ENCODE results near the gene UGT1A7. TPM values are rescaled to one million over a fixed set of nuclear protein-coding genes. Genes with fewer than 3 reads are reported as not detected.

The UGT1A7 gene
- total RNA-seq, 1 donor from 2014 or later, result not detected

GRCh38 chr2:233760043-233760442, 78.3 kb downstream of the UGT1A7 start, which contains the start of gene UGT1A1:
Gene UGT1A1, plus strand, starts transcription at chr2:233760270. Its CDS starts 18 bp downstream, at chr2:233760288.
- intact Hi-C loops (cut with micrococcal nuclease), result no loop called here

GRCh38 chr2:233761040-233761769, 79.5 kb downstream of the UGT1A7 start:
- intact Hi-C loops (cut with micrococcal nuclease), result no loop called here

- intact Hi-C loops (cut with micrococcal nuclease), result no loop called here
Observed at GRCh38 chr2:233764264-233764663, 82.6 kb downstream of the UGT1A7 start.

- intact Hi-C loops (cut with micrococcal nuclease), result no loop called here
Observed at GRCh38 chr2:233764761-233765160, 83.1 kb downstream of the UGT1A7 start.

- intact Hi-C loops (cut with micrococcal nuclease), result no loop called here
Observed at GRCh38 chr2:233766416-233766815, 84.7 kb downstream of the UGT1A7 start.

GRCh38 chr2:233768076-233768475, 86.4 kb downstream of the UGT1A7 start:
- intact Hi-C loops (cut with micrococcal nuclease), result no loop called here

GRCh38 chr2:233769260-233769659, 87.6 kb downstream of the UGT1A7 start:
- intact Hi-C loops (cut with micrococcal nuclease), result no loop called here

GRCh38 chr2:233772153-233772552, 90.5 kb downstream of the UGT1A7 start:
- intact Hi-C loops (cut with micrococcal nuclease), result no loop called here

- intact Hi-C loops (cut with micrococcal nuclease), result no loop called here
Observed at GRCh38 chr2:233772583-233772982, 90.9 kb downstream of the UGT1A7 start.

- intact Hi-C loops (cut with micrococcal nuclease), result no loop called here
Observed at GRCh38 chr2:233773854-233774253, 92.2 kb downstream of the UGT1A7 start.

GRCh38 chr2:233775414-233775813, 93.7 kb downstream of the UGT1A7 start:
- intact Hi-C loops (cut with micrococcal nuclease), result no loop called here

- intact Hi-C loops (cut with micrococcal nuclease), result no loop called here
Observed at GRCh38 chr2:233778030-233778429, 96.3 kb downstream of the UGT1A7 start, which contains the start of gene MROH2A. Gene MROH2A, plus strand, starts transcription at chr2:233778330. Its CDS starts 1,029 bp downstream, at chr2:233779359.

- intact Hi-C loops (cut with micrococcal nuclease), result no loop called here
Observed at GRCh38 chr2:233779722-233780121, 98.0 kb downstream of the UGT1A7 start.

- intact Hi-C loops (cut with micrococcal nuclease), result no loop called here
Observed at GRCh38 chr2:233780771-233781170, 99.1 kb downstream of the UGT1A7 start.

- intact Hi-C loops (cut with micrococcal nuclease), result no loop called here
Observed at GRCh38 chr2:233789554-233789953, 107.9 kb downstream of the UGT1A7 start.

- intact Hi-C loops (cut with micrococcal nuclease), result loop anchor here (10.0 kb wide), 1 partner anchor 1583 kb away; no protein-coding TSS in a partner anchor
Observed at GRCh38 chr2:233791151-233791882, 109.6 kb downstream of the UGT1A7 start.

- intact Hi-C loops (cut with micrococcal nuclease), result loop anchor here (10.0 kb wide), 1 partner anchor 1583 kb away; no protein-coding TSS in a partner anchor
Observed at GRCh38 chr2:233791883-233792329, 110.2 kb downstream of the UGT1A7 start.

GRCh38 chr2:233792720-233793119, 111.0 kb downstream of the UGT1A7 start:
- intact Hi-C loops (cut with micrococcal nuclease), result loop anchor here (10.0 kb wide), 1 partner anchor 1582 kb away; no protein-coding TSS in a partner anchor

- intact Hi-C loops (cut with micrococcal nuclease), result loop anchor here (10.0 kb wide), 1 partner anchor 1581 kb away; no protein-coding TSS in a partner anchor
Observed at GRCh38 chr2:233793465-233794127, 111.9 kb downstream of the UGT1A7 start.

GRCh38 chr2:233794128-233794658, 112.5 kb downstream of the UGT1A7 start:
- intact Hi-C loops (cut with micrococcal nuclease), result loop anchor here (10.0 kb wide), 1 partner anchor 1581 kb away; no protein-coding TSS in a partner anchor

- intact Hi-C loops (cut with micrococcal nuclease), result loop anchor here (10.0 kb wide), 1 partner anchor 1579 kb away; no protein-coding TSS in a partner anchor
Observed at GRCh38 chr2:233795735-233796171, 114.1 kb downstream of the UGT1A7 start.
